Neuronal stem cell (in vitro differentiated cells): Measurements from ENCODE around the gene PLCD3.

Source experiments
- DNase-seq: peaks from one replicate; pipeline ENCODE4 v3.0.0-alpha.2; 2013; ENCODE audit warnings: low spot score
- H2AFZ ChIP-seq: one replicate; pipeline ENCODE4 v1.6.1; 2013; ENCODE audit warnings: mild to moderate bottlenecking, low read length, inconsistent platforms
- H2AK5ac ChIP-seq: 2 replicates; pipeline ENCODE4 v1.6.1; 2013; ENCODE audit warnings: low read depth, mild to moderate bottlenecking, inconsistent platforms, low read length, moderate library complexity, mixed read lengths
- H2BK120ac ChIP-seq: 2 replicates; pipeline ENCODE4 v1.6.1; 2013; ENCODE audit warnings: low read depth, mild to moderate bottlenecking, inconsistent platforms, low read length, moderate library complexity, mixed read lengths
- H2BK12ac ChIP-seq: one replicate; pipeline ENCODE4 v1.6.1; 2013; ENCODE audit warnings: low read length, inconsistent platforms
- H2BK15ac ChIP-seq: 2 replicates; pipeline ENCODE4 v1.6.1; 2013; ENCODE audit warnings: mild to moderate bottlenecking, low read length, inconsistent platforms, mixed read lengths
- H2BK5ac ChIP-seq: one replicate; pipeline ENCODE4 v1.6.1; 2013; ENCODE audit warnings: inconsistent platforms, mild to moderate bottlenecking, low read length, moderate library complexity
- H3K14ac ChIP-seq: one replicate; pipeline ENCODE4 v1.6.1; 2013; ENCODE audit warnings: low read length, inconsistent platforms
- H3K18ac ChIP-seq: 2 replicates; pipeline ENCODE4 v1.6.1; 2013; ENCODE audit warnings: low read length, inconsistent platforms
- H3K23ac ChIP-seq: 2 replicates; pipeline ENCODE4 v1.6.1; 2013; ENCODE audit warnings: low read depth, mild to moderate bottlenecking, mixed read lengths, low read length, inconsistent platforms; ENCODE audit not compliant: poor library complexity
- H3K27ac ChIP-seq: replicated peaks from 3 replicates; pipeline ENCODE4 v1.5.1; 2013; ENCODE audit warnings: low read length, inconsistent platforms
- H3K27me3 ChIP-seq, 3 experiments: 2 replicates each; pipeline ENCODE4 v1.6.1; 2013; ENCODE audit warnings: low read length in 3 of 3, mild to moderate bottlenecking in 2 of 3, inconsistent platforms in 1 of 3, low read depth in 1 of 3, mixed read lengths in 1 of 3, moderate library complexity in 1 of 3; ENCODE audit not compliant: control insufficient read depth in 3 of 3, insufficient read depth in 3 of 3
- H3K36me3 ChIP-seq, 2 donors: replicated peaks in 1 of 2; 2 replicates each; pipeline ENCODE4 v1.6.1; 2013; ENCODE audit warnings: low read length in 2 of 2; ENCODE audit not compliant: control insufficient read depth in 2 of 2, insufficient read depth in 2 of 2
- H3K4ac ChIP-seq: 2 replicates; pipeline ENCODE4 v1.6.1; 2013; ENCODE audit warnings: inconsistent platforms, mild to moderate bottlenecking, low read length, moderate library complexity
- H3K4me1 ChIP-seq, 2 donors: 1 replicate in 1 of 2; 2 replicates in 1 of 2; pipeline ENCODE4 v1.6.1; 2013; ENCODE audit warnings: low read length in 2 of 2, low read depth in 1 of 2; ENCODE audit not compliant: control insufficient read depth in 2 of 2, insufficient read depth in 1 of 2
- H3K4me2 ChIP-seq: one replicate; pipeline ENCODE4 v1.6.1; 2013; ENCODE audit warnings: mild to moderate bottlenecking, low read length, inconsistent platforms; ENCODE audit not compliant: insufficient read depth, poor library complexity, severe bottlenecking
- H3K4me3 ChIP-seq, 2 donors: 2 replicates each; pipeline ENCODE4 v1.5.1; 2013; ENCODE audit warnings: low read length in 2 of 2, mild to moderate bottlenecking in 2 of 2, inconsistent platforms in 1 of 2, moderate library complexity in 1 of 2
- H3K79me1 ChIP-seq: one replicate; pipeline ENCODE4 v1.6.1; 2013; ENCODE audit warnings: low read depth, mild to moderate bottlenecking, inconsistent platforms, low read length, moderate library complexity
- H3K9ac ChIP-seq: one replicate; pipeline ENCODE4 v1.6.1; 2013; ENCODE audit warnings: mild to moderate bottlenecking, low read depth, low read length, inconsistent platforms; ENCODE audit not compliant: poor library complexity
- H3K9me3 ChIP-seq, 2 donors: replicated peaks in 1 of 2; 2 replicates each; pipeline versions ENCODE3 to v1.6.1; 2013; ENCODE audit warnings: low read length in 2 of 2, mild to moderate bottlenecking in 2 of 2, inconsistent platforms in 1 of 2, low read depth in 1 of 2, mixed read lengths in 1 of 2, moderate library complexity in 1 of 2; ENCODE audit not compliant: control insufficient read depth in 2 of 2, insufficient read depth in 1 of 2
- H4K8ac ChIP-seq: one replicate; pipeline ENCODE4 v1.6.1; 2013; ENCODE audit warnings: low read depth, mild to moderate bottlenecking, inconsistent platforms, low read length, moderate library complexity
- H4K91ac ChIP-seq: one replicate; pipeline ENCODE4 v1.6.1; 2013; ENCODE audit warnings: low read length, low read depth, mild to moderate bottlenecking, inconsistent platforms; ENCODE audit not compliant: poor library complexity
- WGBS, 2 donors: extraction: QIAGEN DNeasy Blood & Tissue Kit; methylation state at CpG; one replicate each; pipeline ENCODE4 v1.1.7; 2013; ENCODE audit warnings: missing lambda C conversion rate in 2 of 2, mixed read lengths in 1 of 2; ENCODE audit not compliant: insufficient read length in 2 of 2, insufficient replicate concordance in 1 of 2; ENCODE audit errors: extremely low coverage in 2 of 2; 5-methylcytosine and 5-hydroxymethylcytosine counted together

The PLCD3 gene

DNA sequence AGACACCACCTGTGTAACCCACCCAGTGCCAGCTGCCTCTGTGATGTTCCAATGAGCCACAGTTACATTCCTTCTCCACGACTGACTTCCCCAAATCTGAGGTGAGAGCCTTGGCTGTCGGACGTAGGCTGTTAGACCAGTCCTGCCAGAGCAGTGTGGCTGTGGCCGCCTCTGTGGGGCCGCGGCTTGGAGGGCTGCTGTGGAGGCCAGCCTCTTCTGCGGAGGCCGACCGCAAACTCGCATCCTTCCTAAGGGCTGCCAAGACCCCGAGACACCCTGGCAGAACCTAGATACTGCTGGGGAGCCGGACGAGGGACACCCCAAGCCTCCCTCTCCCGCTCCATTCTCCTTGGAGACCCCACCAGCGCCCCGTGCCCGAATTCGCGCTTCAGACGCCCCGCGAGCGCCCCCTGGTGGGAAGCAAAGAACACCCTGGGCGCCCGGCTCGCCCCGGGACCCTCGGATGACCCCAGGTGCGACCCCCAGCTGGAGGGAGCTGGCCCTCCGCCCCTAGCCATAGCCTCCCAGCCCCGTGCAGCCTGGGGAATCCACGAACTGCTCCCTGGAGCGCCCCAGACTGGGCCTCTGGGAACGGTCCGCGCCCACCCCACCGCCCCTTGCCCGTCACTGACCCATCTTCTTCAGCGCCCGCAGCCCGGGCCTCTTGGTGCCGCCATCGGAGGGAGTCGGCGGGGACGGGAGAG, 547 bp downstream of the PLCD3 start:
- Histone ChIP-seq H3K36me3 (no peaks in the 10 kb centered on the region), H3K4ac (no peak overlapping the region), H3K14ac (peak overlapping the region; percentile 65), H2BK15ac (peak overlapping the region; percentile 74), H3K4me3 (peak overlapping the region; percentile 55 to 89), H2BK120ac (no peak overlapping the region), H3K18ac (peak overlapping the region; percentile 98), H3K4me2 (peak overlapping the region; percentile 86), H4K8ac (peak overlapping the region; percentile 86), H2BK5ac (peak overlapping the region; percentile 88), H3K79me1 (peaks cover 3% of the 10 kb centered on the region), H3K4me1 (peaks cover 26 to 41% of the 10 kb centered on the region in 2 donors), H3K27me3 (no peaks in the 10 kb centered on the region), H3K23ac (peak overlapping the region; percentile 87), H2AFZ (peak overlapping the region; percentile 93), H3K9ac (peak overlapping the region; percentile 88), H2BK12ac (peak overlapping the region; percentile 75), H2AK5ac (peak overlapping the region; percentile 97), H3K9me3 (no peaks in the 10 kb centered on the region), H3K27ac (no peak overlapping the region), H4K91ac (no peak overlapping the region)
- WGBS, 2 donors: no CpG with 5 or more reads among the region's 46 CpGs
- DNase-seq: peak; percentile 76

DNA sequence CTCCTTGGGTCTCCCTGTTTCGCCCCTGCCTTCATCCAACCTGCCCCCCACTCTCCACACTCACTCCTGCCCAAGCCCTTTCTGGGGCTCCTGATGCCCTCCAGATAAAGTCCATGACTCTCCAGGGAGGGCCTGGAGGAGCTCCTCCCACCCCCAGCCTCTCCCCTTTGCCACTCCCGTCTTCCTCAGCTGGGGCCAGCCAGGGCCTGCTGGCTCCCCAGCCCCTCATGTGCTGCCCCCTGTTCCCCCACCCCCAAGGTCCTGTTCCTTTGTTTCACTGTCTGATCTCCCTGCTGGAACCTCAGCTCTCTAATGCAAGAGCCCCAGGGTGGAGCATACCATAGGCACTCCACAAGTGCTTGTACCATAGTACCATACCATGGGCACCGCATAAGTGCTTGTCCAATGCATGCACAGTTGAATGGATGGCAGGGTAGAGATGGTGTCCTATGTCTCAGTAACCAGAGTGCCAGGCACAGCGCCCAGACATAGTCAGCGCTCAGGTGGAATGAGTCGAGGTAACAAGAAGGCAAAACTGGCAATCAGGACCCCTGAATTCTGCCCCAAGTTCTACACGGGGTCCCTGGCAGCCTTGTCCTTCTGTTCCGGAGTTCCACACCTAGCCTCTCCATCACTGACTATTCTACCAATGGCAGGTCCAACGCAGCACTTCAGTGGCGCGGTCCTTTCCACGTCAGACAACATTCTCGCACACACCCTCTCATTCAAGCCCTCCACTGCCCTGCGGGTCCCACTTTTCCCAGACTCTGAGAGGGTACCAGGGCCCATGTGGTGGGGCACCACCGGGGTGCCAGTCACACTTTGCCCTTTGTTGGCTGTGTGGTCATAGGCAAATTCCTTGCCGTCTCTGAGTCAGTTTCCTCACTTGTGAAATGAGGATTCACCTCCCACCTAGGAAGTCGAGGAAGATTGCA, 1.4 kb downstream of the PLCD3 start:
- H3K36me3 ChIP-seq: no peaks in the 10 kb centered on the region
- H4K91ac ChIP-seq: peak overlapping the region; percentile 79
- H3K4ac ChIP-seq: no peak overlapping the region
- H4K8ac ChIP-seq: peak overlapping the region; percentile 86
- no peak overlapping the region for H2BK5ac ChIP-seq
- H2AFZ ChIP-seq: no peak overlapping the region
- no peak overlapping the region for H3K18ac ChIP-seq
- no peak for DNase-seq
- peak overlapping the region; percentile 86 for H3K4me2 ChIP-seq
- H3K4me1 ChIP-seq: peaks cover 24 to 40% of the 10 kb centered on the region in 2 donors
- no peak overlapping the region for H2BK120ac ChIP-seq
- no peaks in the 10 kb centered on the region for H3K9me3 ChIP-seq
- no peaks in the 10 kb centered on the region for H3K27me3 ChIP-seq
- WGBS, 2 donors: no CpG with 5 or more reads among the region's 17 CpGs
- peaks cover 1% of the 10 kb centered on the region for H3K79me1 ChIP-seq
- H3K9ac ChIP-seq: no peak overlapping the region
- peak overlapping the region; percentile 75 for H2BK12ac ChIP-seq
- H2BK15ac ChIP-seq: peak overlapping the region; percentile 74
- H3K23ac ChIP-seq: no peak overlapping the region
- no peak overlapping the region for H3K27ac ChIP-seq
- H3K14ac ChIP-seq: no peak overlapping the region
- peak overlapping the region; percentile 97 for H2AK5ac ChIP-seq
- H3K4me3 ChIP-seq: peak overlapping the region in 1 of 2 donors; percentile 55

- Histone ChIP-seq H3K27ac (no peak overlapping the region), H3K23ac (no peak overlapping the region), H3K18ac (peak overlapping the region; percentile 21), H2BK12ac (no peak overlapping the region), H3K4me2 (no peak overlapping the region), H3K9me3 (no peaks in the 10 kb centered on the region), H2AFZ (no peak overlapping the region), H3K79me1 (peaks cover 1% of the 10 kb centered on the region), H3K14ac (no peak overlapping the region), H3K9ac (no peak overlapping the region), H3K4me3 (peak overlapping the region in 1 of 2 donors; percentile 45), H2BK15ac (peak overlapping the region; percentile 28), H3K27me3 (no peaks in the 10 kb centered on the region), H2BK5ac (no peak overlapping the region), H4K91ac (no peak overlapping the region), H4K8ac (no peak overlapping the region), H3K36me3 (no peaks in the 10 kb centered on the region), H3K4me1 (peaks cover 18 to 37% of the 10 kb centered on the region in 2 donors), H2AK5ac (peak overlapping the region; percentile 30), H3K4ac (no peak overlapping the region), H2BK120ac (no peak overlapping the region)
- WGBS, 2 donors: no CpG with 5 or more reads among the region's 13 CpGs
- no peak for DNase-seq
Observed at GRCh38 chr17:45129940-45130680, 2.2 kb downstream of the PLCD3 start.
